GM19463 (cell line): ENCODE measurements around the gene ANKMY2.
A peak's percentile ranks its signal among the peaks of the same experiment; 100 is the strongest.
"Not testable (repeated sequence)": the region's sequence is repeated elsewhere in the genome, so short reads cannot be mapped to it uniquely, and the experiment has no call there.

ENCODE experiments used
- ATAC-seq: cut with Tn5 transposase; IDR thresholded peaks from one replicate; pipeline ENCODE4 v1.9.1; 2021; ENCODE audit warnings: mild to moderate bottlenecking, moderate library complexity; ENCODE audit not compliant: unreplicated experiment

Gene ANKMY2

GRCh38 chr7:16645593-16646471 is at the start of gene ANKMY2, which contains the start of gene BZW2:
TSS of gene ANKMY2 (minus strand) at chr7:16645754. CDS start at chr7:16645573, 181 bp downstream.
TSS of gene BZW2 (plus strand) at chr7:16646181. CDS start at chr7:16665444, 19,263 bp downstream.
- peak; percentile 95 for ATAC-seq

DNA sequence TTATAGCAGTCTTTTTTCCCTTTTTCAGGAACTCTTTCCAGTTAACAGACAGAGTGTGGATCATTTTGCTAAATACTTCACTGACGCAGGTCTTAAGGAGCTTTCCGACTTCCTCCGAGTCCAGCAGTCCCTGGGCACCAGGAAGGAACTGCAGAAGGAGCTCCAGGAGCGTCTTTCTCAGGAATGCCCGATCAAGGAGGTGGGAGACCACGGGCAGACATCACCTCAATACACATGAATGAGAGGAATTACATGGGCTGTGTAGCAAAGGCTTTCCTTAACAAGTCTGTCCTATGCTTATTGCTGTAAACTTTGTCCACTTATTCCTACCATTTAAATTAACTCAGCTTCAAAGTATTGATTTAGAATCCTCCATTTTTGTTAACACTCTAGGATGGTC is 49.3 kb upstream of the ANKMY2 start:
- no peak for ATAC-seq

DNA sequence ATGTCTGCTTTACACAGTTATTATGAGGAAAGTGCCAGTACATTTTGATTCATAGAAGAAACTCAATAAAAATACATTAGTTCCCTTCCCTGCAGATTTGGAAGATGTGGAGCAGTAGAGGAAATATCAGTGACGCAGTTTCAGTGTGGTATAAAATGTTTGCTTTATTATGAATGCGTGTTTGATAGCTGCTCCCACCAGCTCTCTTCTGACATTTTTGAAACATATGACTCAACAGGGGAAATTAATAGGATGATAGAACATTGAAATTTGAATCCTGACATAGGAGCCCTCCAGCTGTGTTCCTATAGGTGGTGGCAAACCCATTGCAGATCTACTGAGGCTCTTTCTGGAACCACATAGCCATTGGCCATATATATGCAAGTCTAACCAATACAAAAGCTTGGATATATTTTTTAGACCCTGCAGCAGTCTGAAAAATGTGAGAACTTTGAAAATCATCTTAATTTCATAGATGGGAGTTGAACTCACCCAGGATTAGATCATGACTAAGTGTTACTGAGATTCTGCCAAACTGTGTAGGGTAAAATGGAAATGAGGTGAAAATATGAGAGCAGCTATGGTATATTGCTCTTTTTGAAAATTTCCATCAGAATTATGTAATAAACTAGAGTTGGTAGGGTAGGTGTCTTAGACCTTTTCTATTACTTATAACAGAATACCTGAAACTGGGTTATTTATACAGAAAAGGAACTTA is 48.2 kb upstream of the ANKMY2 start:
- no peak for ATAC-seq

DNA sequence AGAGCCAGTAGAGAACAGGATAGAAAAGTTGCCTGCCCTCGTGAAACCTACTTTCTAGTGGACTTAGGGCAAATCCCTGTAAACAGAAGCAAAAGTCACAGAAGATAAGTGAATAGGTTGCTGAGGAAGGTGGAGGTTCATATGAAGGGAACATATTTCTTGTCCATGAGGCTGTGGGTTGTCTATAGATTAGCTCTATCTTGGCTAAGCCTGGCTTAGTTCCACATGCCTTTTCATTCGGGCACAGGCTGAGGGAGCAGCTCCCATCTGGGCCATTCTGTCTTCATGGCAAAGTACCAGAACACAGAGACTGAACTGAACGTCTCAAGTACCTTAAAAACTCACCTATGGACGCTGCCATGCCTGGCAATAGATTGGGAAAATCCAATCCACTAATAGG is 45.7 kb upstream of the ANKMY2 start:
- no peak for ATAC-seq

- no peak for ATAC-seq
Measured at GRCh38 chr7:16688249-16688648, 42.7 kb upstream of the ANKMY2 start.

GRCh38 chr7:16685535-16685934 is 40.0 kb upstream of the ANKMY2 start:
- no peak for ATAC-seq

DNA sequence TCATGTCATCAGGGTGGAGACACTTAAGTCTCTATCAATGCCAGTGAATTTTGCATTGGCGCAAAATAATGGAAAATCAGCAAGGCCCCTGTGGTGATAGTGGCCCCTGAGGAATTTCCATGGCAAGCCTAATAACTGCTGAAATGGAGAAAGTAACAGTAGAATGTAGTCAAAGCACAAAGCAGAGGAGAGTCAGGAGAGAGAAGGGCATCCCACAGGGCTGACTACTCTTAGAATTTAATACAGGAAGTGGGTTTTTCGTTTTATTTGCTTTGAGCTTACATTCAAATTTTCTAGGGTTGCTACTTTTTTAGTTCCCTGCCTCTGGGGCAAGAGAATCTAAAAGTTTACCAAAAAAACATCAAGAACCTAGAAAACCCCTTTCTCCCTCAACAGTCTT is 39.4 kb upstream of the ANKMY2 start:
- no peak for ATAC-seq

DNA sequence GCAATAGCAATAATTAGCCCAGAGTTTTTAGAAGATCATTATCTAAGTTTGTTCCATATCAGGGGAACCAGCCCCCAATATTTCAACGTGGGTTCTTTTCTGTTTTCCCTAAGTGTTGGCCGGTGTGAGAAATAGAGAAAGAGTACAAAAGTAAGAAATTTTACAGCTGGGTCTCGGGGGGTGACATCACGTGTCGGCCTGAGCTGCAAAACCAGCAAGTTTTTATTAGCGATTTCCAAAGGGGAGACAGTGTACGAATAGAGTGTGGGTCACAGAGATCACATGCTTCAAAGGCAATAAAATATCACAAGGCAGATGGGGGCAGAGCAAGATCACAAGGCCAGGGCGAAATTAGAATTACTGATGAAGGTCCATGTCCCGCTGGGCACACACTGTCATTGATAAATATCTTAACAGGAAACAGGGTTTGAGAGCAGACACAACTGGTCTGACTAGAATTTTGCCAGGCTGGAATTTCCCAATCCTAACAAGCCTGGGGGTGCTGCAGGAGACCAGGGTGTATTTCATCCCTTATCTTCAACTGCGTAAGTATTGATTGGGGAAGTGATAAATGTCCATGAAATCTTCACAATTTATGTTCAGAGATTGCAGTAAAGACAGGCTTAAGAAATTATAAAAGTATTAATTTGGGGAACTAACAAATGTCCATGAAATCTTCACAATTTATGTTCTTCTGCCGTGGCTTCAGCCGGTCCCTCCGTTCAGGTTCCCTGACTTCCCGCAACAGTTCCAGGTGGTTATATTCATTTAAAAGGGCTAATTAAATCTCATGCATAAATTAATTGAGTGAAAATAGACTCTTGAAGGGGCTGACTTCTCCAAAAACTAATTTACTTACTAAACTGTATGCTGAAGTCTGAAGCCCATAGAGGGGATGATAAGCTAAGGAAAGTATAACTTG is 33.4 kb upstream of the ANKMY2 start:
- ATAC-seq: not testable (repeated sequence)

- ATAC-seq: no peak
Measured at GRCh38 chr7:16677978-16678494, 32.5 kb upstream of the ANKMY2 start.

DNA sequence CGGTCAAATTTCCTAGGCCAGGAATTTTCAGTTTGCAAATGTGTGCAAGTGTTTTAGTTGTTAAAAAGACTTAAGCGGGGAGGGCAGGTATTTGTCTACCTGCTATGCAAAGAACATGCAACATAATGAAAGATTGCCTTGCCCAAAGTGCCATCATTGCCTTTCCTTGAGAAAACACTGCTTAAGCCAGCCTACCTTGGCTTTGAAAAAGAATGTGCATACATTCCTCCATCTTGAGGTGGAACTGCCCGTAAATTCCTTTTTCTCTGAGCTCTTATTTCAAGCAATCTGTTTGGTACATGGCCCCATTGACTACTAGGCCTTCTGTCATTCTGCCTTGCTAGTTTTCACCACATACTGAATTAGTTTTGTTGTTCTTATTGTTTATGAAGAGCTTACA is 29.7 kb upstream of the ANKMY2 start:
- no peak for ATAC-seq

GRCh38 chr7:16671811-16672210 is 26.3 kb upstream of the ANKMY2 start:
- no peak for ATAC-seq

DNA sequence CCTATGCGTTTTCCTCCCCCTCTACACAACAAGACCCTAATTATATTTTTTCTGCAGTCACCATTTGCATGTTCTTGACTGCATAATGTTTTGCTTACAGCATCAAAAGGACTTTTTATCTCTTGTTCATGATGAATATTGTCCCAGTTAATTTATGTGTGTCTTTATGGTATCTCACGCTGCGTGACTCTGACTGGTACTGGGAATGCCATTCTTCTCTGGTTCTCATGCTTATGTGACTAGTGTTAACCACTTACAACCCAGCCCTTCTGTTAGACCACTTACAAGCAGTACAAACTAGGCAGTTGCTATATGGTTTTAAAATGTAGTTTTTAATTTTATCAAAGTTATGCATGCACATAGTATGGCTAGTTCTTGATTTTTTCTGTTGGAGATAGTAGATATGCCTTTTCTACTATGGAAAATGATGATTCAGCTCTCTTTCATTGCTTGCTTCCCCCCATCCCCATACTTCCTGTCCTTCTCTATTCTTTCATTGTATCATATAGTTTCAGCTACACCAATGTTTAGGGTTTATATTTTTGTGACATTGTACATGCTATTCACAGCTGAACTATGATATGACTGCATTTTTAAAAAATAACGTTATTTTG is 25.3 kb upstream of the ANKMY2 start:
- no peak for ATAC-seq

- no peak for ATAC-seq
Measured at GRCh38 chr7:16670021-16670420, 24.5 kb upstream of the ANKMY2 start.

GRCh38 chr7:16669581-16669980 is 24.0 kb upstream of the ANKMY2 start:
- ATAC-seq: no peak

GRCh38 chr7:16668978-16669377 is 23.4 kb upstream of the ANKMY2 start:
- ATAC-seq: no peak

DNA sequence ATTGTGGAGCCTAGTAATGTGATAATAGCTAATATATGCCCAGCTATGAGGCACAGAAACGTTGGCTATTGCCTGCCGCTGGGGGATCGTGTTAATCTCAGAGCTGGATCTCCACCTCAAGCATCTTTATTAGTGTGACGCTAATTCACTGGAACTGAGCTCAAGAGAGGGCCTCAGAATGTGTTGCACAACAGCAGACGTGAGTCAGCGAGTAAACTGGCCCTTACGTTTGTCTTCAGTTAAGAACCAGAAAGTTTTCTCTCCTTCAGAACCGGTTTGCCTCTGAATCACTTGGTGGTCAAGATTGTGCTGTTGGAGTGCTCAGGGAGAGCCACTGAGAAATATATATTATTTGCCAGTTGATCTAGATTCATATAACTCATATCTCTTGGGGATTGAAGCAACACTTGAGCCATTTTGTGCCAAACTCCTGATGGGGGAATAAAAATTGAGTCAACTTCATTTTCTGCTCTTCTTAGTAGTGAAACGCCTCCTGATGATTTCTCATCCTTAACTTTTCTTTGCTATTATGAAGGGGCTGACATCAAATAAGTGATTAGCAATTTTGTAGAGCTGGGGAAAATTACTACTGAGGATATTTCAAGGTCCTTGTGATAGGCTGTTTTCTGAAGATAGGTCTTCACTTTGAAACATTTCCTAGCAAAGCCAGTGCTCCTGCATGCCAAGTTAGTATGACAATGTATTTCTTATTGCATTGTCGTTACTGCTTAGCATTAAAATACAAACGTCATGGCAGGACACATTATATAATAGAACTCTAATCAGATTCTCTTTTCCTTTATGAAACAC is 22.7 kb upstream of the ANKMY2 start:
- no peak for ATAC-seq

GRCh38 chr7:16667355-16667754 is 21.8 kb upstream of the ANKMY2 start:
- no peak for ATAC-seq

DNA sequence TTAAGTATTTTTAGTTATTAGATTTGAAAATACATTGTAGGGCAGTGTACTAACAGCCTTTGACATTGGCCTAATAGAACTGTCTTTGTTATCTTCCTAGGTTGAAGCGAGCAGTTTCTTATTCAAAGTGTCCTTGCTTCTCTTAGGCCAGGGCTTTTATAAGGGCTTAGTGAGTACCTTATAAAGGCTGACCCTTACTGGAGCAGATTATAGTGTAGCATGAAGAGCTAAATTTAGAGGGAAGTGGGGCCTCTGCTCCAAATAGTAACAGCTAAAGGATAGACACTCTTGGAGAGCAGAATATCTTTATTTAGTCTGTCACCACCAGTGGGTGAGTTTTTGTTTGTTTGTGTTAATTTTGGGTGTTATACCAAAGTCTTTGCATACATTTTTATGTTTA is 16.4 kb upstream of the ANKMY2 start:
- ATAC-seq: no peak

- ATAC-seq: no peak
Measured at GRCh38 chr7:16660702-16661464, 15.3 kb upstream of the ANKMY2 start.
